NCI-H2029 treated with DMSO at 0.1 percent for 48 hours (cell line): Measurements from ENCODE around the gene CELSR2.

Experiments used
- DNase-seq: peaks from one replicate; lab custom pipeline; 2025; lab: John Stamatoyannopoulos, UW

The CELSR2 gene

DNA sequence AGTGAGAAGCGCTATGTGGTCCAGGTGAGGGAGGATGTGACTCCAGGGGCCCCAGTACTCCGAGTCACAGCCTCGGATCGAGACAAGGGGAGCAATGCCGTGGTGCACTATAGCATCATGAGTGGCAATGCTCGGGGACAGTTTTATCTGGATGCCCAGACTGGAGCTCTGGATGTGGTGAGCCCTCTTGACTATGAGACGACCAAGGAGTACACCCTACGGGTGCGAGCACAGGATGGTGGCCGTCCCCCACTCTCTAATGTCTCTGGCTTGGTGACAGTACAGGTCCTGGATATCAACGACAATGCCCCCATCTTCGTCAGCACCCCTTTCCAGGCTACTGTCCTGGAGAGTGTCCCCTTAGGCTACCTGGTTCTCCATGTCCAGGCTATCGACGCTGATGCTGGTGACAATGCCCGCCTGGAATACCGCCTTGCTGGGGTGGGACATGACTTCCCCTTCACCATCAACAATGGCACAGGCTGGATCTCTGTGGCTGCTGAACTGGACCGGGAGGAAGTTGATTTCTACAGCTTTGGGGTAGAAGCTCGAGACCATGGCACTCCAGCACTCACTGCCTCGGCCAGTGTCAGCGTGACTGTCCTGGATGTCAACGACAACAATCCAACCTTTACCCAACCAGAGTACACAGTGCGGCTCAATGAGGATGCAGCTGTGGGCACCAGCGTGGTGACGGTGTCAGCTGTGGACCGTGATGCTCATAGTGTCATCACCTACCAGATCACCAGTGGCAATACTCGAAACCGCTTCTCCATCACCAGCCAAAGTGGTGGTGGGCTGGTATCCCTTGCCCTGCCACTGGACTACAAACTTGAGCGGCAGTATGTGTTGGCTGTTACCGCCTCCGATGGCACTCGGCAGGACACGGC is 2.2 kb downstream of the CELSR2 start:
- DNase-seq = no peak

DNA sequence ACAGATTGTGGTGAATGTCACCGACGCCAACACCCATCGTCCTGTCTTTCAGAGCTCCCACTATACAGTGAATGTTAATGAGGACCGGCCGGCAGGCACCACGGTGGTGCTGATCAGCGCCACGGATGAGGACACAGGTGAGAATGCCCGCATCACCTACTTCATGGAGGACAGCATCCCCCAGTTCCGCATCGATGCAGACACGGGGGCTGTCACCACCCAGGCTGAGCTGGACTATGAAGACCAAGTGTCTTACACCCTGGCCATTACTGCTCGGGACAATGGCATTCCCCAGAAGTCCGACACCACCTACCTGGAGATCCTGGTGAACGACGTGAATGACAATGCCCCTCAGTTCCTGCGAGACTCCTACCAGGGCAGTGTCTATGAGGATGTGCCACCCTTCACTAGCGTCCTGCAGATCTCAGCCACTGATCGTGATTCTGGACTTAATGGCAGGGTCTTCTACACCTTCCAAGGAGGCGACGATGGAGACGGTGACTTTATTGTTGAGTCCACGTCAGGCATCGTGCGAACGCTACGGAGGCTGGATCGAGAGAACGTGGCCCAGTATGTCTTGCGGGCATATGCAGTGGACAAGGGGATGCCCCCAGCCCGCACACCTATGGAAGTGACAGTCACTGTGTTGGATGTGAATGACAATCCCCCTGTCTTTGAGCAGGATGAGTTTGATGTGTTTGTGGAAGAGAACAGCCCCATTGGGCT is 3.0 kb downstream of the CELSR2 start:
- DNase-seq = no peak

DNA sequence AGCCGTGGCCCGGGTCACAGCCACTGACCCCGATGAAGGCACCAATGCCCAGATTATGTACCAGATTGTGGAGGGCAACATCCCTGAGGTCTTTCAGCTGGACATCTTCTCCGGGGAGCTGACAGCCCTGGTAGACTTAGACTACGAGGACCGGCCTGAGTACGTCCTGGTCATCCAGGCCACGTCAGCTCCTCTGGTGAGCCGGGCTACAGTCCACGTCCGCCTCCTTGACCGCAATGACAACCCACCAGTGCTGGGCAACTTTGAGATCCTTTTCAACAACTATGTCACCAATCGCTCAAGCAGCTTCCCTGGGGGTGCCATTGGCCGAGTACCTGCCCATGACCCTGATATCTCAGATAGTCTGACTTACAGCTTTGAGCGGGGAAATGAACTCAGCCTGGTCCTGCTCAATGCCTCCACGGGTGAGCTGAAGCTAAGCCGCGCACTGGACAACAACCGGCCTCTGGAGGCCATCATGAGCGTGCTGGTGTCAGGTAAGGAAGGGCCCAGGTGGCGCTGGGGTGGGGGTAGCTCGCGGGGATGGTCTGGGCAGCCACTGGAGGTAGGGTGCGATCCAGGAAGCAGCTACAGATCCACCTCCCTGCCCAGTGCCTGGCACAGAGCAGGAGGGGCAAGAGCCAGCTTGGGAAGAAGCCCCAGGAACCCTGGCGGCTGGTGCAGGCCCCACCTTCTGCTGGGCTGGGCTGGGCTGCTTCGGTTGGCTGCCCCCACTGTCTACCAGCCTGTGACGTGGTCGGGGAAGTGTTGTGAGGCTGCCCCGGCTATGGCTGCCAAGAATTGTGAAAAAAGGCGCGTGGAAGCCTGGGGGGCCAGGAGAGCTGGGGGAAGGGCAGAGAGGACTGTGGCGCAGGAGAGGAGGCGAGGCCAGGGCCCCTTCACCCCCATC is 3.8 kb downstream of the CELSR2 start:
- DNase-seq = peak; percentile 34

DNA sequence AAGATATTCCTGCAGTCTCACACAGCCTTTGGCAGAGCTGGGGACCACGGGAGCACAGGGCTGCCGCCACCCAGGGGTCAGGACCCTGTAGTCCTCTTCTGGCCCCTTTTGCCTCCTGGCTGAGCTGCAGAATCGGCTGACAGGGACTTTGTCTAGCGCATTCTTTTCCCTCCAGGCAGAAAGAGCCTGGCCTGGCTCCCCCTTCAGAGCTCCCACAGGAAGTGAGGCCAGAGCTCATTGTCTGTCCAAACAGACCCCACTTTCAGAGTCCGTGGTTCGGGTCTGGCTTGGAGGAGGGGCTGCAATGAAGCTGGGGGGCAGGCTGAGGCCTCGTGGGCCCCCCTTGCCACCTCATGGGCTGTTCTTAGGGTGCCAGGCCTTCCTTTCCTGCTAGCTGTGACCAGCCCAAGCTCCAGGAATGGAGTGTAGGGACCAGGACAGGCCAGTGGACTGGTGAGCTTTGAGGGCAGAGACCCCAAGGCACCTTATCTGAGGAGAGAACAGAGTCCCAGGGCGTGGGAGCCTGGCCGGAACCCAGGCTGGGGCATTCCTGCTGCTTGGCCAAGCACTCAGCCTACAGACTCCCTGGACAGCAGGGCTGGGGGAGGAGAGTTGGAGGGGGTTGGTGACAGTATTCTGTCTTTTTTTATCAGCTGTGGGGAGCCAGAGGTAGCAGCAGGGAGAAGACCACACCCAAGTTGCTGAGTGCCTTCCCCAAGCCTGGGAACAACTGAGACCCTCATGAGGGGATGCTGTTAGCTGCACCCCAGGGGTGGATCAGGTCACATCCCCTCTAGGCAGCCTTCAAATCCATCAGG is 4.7 kb downstream of the CELSR2 start:
- no peak for DNase-seq

DNA sequence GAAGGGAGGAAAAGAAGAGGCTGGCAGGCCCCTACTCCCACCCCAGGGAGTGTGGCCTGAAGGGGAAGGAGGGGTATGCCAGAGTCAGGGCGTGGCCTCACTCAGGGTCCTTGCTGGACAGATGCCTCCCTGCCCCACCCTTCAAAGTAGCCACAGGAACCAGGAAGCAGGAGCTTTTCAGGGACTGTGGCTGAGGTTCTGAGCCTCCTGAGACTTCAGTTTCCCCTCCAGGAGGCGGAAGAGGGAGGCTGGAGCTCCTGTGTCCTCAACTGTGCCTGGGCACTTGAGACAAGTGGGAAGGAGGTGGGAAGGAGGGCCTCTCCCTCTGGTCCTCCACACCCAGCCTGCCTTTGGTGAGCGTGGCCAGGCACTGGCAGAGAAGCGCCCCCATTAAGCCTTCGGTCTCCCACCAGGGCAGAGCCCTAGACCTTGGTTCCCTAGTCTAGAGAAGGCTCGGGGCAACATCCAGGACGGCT is 5.3 kb downstream of the CELSR2 start:
- no peak for DNase-seq

DNA sequence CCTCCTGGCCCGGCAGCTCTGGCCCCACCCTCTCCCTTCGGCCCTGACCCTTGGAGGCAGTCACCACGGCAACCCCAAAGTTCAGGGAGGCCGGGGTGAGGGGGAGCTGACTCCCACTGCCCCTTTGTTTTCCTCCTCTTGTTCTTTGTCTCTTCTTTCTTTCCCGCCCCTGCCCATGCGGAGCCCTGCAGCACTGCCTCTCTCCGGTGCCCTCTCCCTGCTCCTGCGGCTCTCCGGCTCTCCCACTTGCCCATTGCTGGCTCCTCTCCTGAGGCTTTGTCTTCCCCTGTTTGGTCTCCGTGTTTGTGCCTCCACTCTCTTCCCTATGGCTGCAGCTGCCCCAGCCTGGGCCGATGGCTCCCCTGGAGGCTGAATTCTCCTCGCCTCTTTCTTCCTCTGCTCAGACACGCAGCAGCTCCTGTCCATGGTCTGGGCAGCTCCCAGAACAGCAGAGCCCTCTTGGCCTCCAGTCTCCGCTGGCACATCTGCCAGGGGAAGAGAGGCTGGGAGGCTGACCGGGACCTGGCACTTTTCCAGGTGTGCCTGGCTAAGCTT is 5.8 kb downstream of the CELSR2 start:
- no peak for DNase-seq

DNA sequence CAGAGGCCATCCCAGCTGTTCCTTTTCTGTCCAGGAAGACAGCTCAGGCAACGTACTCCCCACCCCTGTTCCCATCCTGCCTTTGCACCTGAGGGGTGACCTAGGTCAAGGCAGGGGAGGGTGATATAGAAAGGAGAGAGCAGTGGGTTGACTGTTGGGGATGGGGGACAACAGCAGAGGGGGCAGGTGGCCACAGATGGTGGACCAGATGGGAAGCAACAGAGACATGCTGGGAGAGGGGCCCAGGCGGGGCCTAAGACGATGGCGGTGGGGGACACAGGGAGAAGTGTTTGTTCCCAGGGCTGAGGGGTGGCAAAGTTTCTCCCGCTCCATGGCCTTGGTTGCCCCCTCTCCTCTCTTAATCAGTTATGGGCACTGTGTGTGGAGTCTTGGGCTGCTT is 6.3 kb downstream of the CELSR2 start:
- DNase-seq = no peak

DNA sequence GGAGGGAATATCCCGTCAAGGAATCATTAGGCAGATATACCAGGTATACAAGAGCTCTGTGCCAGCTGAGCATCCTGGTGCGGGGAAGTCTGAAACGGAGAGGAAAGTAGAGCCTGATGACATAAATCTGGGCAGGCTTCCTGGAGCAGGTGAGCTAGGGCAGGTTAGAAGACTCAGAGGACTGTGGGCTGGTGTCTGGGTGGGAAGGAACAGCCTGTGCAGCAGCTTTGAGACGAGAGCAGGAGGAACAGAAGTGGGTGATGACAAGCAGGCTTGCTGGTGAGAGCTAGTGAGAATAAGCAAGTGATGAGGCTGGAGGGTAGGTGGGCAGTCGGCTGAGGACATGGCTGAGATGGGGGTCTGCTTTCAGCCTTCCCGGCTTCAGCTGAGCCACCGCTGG is 6.7 kb downstream of the CELSR2 start:
- no peak for DNase-seq

DNA sequence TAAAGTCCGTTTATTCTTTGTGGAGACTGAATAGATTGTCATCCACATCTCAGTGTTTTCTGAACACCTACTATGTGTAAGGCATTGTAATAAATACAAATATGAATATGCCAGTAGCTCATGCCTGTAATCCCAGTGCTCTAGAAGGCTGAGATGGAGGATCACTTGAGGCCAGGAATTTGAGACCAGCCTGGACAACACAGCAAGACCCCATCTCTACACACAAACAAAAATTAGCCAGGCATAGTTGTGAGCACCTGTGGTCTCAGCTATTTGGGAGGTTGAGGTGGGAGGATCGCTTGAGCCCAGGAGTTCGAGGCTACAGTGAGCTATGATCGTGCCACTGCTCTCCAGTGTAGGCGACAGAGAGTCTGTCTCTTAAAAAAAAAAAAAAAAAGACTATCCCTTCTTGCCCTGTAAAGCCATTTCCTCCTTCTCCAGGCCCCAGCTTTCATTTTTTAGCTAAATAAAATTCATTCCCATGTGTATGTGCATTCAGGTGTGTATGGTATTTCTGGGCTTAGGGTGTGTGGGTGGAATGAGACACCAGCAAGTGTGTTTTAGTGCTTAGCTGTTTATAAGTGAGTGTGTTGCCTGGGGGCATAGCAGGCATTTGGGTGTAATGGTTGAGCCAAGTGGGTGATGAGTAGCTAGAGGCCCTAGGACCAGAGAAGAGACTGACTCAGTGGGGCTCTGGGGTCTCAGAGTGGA is 7.8 kb downstream of the CELSR2 start:
- no peak for DNase-seq

DNA sequence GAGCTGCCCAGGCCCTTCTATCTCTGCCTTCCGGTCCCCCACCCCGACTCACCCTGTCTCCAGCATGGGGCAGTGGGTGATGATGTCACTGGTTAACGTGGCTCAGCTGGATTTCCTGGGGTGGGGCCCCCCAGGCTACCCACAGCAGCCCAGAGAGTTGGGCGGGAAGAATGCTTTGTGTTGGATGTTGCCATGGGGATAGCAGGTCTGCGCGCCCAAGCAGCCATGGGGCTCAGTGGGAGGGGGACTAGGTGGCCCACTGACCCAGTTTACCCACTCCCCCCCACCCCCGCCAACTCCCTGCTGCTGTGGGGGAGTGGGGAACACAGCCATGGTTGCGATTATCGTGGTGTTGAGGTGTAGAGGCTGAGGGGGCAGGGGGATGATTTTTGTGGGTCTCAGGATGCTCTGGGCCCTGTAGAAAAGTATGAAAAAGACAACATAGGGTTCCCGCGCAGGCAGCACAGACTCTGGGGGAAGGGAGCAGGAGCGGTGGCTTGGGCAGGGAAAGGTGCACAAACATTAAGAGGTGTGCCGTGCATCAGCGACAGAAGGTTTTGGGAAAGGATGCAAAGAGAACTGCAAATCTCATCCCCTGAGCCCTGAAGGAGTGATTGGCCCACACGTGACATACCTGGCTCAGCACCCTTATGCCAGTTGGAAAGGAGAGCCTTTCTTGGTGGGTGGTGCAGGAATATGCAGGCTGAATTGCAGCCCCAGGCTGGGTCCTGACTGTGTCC is 8.5 kb downstream of the CELSR2 start:
- no peak for DNase-seq

DNA sequence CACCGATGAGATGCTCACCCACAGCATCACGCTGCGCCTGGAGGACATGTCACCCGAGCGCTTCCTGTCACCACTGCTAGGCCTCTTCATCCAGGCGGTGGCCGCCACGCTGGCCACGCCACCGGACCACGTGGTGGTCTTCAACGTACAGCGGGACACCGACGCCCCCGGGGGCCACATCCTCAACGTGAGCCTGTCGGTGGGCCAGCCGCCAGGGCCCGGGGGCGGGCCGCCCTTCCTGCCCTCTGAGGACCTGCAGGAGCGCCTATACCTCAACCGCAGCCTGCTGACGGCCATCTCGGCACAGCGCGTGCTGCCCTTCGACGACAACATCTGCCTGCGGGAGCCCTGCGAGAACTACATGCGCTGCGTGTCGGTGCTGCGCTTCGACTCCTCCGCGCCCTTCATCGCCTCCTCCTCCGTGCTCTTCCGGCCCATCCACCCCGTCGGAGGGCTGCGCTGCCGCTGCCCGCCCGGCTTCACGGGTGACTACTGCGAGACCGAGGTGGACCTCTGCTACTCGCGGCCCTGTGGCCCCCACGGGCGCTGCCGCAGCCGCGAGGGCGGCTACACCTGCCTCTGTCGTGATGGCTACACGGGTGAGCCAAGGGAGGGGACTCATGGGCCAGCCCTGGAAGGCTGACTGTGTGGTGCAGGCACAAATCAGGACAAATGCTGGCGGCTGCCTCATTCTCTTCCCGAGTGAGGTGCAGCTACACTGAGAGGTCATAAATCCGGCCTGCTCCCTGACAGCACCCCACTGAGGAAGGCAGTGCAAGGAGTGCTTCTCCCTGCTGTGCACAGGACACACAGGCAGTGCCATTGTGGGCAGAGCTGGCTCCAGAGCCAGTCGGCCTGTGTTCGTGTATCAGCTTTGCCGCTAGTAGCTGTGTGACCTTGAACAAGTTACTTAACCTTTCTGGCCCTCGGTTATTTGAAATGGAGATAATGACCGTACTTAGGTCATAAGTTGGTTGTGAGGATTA is 9.4 kb downstream of the CELSR2 start:
- no peak for DNase-seq

DNA sequence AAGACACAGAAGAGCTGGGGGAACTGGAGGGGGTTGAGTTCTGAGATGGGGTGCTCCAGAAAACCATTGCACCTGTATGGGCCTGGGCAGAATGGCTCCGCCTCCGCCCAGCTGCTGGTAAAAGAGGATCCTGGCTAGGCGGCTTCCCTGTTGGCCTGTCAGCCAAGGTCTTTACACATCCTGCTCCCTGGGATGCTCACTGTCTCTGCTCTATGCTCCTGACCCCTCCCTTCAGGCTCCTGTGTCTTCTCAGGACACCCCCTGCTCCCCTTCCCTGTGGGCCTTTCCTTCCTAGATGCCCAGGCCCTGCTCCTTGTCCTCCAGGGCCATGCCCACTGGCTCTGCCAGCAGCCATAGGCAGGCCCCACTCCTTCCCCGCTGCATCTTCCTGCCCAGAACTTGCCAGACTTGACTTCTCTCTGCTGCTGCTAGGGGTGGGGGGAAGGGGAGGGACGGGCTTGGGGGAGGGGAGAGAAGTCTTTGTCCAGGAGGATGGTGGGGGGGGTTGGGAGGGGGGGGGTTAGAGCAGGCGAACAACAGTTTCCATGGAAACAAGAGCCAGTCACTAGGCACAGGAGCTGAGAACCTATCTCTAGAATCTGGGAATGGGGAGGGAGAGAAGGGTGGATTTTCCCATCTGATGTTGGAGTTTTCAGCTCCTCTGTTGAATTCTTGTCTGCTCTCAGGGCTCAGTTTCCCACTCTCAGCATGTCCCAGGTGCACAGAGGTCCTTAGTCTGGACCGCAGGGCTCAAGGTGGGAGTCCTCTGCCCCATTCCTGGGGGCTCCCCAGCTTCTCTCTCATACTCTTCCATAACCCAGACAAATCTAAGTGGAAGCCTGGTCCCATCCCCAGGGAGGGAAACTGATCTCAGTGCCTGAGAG is 10.6 kb downstream of the CELSR2 start:
- DNase-seq = no peak

DNA sequence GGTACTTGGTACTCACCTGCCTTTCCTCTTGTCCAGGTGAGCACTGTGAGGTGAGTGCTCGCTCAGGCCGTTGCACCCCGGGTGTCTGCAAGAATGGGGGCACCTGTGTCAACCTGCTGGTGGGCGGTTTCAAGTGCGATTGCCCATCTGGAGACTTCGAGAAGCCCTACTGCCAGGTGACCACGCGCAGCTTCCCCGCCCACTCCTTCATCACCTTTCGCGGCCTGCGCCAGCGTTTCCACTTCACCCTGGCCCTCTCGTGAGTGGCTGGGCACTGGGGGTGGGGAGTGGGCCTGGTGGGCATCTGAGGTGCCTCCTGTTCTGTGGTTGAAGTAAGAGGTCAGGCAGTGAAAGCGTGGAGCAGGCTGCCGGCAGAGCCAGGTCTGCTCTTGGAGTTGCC is 11.7 kb downstream of the CELSR2 start:
- DNase-seq = no peak

DNA sequence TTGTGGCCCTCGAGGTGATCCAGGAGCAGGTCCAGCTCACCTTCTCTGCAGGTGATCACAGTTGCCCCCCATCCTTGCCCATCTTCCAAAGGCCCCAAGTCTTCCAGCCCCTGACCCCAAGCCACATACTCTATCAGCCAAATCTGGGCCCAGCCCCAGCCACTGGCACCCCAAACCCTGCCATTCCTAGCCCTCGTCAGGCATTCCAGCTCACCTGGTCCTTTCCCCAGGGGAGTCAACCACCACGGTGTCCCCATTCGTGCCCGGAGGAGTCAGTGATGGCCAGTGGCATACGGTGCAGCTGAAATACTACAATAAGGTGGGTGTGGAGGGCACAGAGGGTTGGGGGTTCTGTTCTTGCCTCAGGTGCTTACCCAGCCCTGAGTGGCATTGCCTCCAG is 12.2 kb downstream of the CELSR2 start:
- no peak for DNase-seq

DNA sequence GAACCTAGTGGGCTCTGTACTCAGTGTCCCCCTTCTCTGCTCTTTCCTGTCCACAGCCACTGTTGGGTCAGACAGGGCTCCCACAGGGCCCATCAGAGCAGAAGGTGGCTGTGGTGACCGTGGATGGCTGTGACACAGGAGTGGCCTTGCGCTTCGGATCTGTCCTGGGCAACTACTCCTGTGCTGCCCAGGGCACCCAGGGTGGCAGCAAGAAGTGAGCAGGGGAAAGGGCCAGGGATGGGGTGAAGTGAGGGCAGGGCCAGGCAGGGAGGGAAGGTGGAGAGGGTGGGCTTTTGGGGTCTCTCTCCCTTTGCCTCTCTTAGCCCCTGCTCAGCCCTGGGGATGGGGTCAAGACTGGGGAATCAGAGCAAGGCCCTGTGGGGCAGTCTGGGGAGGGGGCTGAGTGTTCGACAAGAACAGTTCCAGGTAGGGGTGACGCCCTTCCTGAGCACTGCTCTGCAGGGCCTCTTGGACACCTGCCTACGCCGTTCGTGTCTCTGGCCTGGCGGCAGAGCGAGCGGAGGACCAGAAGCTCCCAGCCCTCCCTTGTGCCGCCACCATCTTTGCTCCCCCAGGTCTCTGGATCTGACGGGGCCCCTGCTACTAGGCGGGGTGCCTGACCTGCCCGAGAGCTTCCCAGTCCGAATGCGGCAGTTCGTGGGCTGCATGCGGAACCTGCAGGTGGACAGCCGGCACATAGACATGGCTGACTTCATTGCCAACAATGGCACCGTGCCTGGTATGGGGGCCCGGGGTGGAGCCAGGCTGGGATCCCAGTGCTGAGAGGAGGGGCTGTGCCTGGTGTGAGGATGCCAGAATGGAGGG is 13.1 kb downstream of the CELSR2 start:
- DNase-seq = no peak

DNA sequence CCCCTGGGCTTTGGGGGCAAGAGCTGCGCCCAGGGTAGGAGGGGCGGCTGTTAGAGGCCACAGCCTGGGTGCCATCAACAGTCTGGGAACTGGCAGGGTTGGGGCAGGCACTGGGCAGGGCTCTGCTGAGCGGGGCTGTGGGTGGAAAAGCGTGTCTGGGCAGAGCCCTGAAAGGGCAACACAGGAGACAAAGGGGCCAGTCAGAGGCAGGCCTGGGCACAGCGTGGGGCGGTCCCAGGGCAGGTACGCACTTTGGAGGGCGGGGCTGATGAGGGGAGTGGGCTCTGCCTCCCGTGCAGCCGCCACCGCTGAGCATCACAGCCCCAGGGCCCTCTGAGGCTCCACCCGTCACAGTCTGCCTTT is 13.9 kb downstream of the CELSR2 start:
- DNase-seq = no peak
